Ramos (cell line): ENCODE data around the gene TMBIM6.

ENCODE experiments used
- in situ Hi-C: fragments of 300-500 bp; cut with MboI; formaldehyde crosslinking; loops from one replicate; pipeline ENCODE4 v1.14.3; 2022; ENCODE audit warnings: low sequenced_read_pairs; ENCODE audit not compliant: unreplicated experiment

The TMBIM6 gene

DNA sequence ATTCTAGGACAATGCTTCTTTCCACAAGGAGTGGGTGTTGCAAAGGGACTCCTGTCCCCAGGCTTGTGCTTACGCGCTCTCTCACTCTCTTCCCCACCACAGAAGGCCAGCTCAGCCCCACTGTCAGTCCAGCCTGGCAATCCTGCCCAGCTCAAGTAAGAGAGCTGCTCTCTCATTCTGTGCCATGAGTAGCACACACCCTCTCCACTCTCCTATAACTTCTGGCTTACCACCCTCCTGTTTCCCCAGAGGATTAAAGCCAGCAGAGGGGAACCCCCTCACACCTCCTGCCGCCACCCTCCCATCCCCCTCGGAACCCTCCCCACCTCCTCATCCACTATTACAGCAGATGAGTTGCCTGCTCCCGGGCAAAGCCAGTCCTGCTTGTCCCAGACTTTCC is 69.8 kb downstream of the TMBIM6 start:
- in situ Hi-C loops = no loop called here

DNA sequence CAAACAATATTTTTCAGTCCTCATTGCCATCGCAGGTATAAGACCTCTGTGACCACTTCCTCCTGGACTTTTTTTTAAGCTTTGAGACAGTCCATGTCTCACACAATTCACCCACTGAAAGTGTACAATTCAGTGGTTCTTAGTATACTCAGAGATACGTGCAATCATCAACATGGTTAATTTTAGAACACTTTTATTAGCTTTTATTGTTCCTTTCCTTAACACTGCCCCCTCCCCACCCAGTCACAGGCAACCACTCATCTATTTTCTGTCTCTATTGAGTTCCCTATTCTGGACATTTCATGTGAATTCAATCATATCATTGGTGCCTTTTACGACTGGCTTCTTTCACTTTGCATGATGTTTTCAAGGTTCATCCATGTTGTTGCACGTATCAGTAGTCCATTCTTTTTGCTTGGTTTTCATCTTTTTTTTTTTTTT is 70.6 kb downstream of the TMBIM6 start:
- in situ Hi-C loops = no loop called here

DNA sequence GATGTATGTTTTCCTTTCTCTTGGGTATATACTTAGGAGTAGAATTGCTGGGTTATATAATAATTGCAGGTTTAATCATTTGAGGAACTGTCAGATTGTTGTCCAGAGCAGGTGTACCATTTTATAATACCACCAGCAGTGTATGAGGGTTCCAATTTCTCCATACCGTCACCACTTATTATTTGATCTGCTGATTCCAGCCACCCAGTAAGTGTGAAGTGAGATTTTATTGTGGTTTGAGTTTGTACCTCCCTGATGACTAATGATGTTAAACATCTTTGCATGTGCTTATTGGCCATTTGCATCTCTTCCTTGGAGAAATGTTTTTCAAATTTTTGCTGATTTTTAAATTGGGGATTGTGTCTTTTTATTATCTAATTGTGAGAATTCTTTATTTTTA is 71.8 kb downstream of the TMBIM6 start:
- in situ Hi-C loops = no loop called here
